ENCODE data around the gene WNT6.

- TF ChIP-seq POLR2A (IDR thresholded peaks at IDR 0.05; ENCODE audit: borderline replicate concordance, extremely low read depth, insufficient read depth, insufficient read length) (no peak), REST (IDR thresholded peaks at IDR 0.05; ENCODE audit: low read depth) (no peak), POLR2AphosphoS5 (IDR thresholded peaks at IDR 0.05; ENCODE audit: low read depth, low read length) (no peak), CTCF (IDR thresholded peaks at IDR 0.05 in 2 of 3, conservative IDR thresholded peaks at IDR 0.05 in 1 of 3; ENCODE audit: borderline replicate concordance in 1 of 3, insufficient read depth in 1 of 3, low read depth in 2 of 3, low read length in 2 of 3) (no peak), MAX (IDR thresholded peaks at IDR 0.05) (no peak), ZFX (IDR thresholded peaks at IDR 0.05) (no peak), FOSL1 (IDR thresholded peaks at IDR 0.05; ENCODE audit: low read depth) (no peak), TCF7L2 (IDR thresholded peaks at IDR 0.05; ENCODE audit: borderline replicate concordance, extremely low read depth, insufficient read depth, insufficient read length) (no peak), RAD21 (IDR thresholded peaks at IDR 0.05; ENCODE audit: low read depth) (no peak), JUND (IDR thresholded peaks at IDR 0.05) (no peak), YY1 (IDR thresholded peaks at IDR 0.05; ENCODE audit: extremely low read depth, insufficient replicate concordance, low read depth, low read length) (no peak), CBX3 (IDR thresholded peaks at IDR 0.05; ENCODE audit: low read depth) (no peak), EZH2phosphoT487 (IDR thresholded peaks at IDR 0.05; ENCODE audit: borderline replicate concordance) (no peak), SRF (IDR thresholded peaks at IDR 0.05; ENCODE audit: low read depth) (no peak)
Observed at GRCh38 chr2:218889937-218890336, 30.3 kb downstream of the WNT6 start.

All from HCT116 (cell line).